Mesenteric fat pad (tissue), 1 donor: ENCODE data around the gene DHRS3. TPM values are rescaled to one million over a fixed set of nuclear protein-coding genes. Genes with fewer than 3 reads are reported as not detected.
"Not testable (repeated sequence)": the region's sequence is repeated elsewhere in the genome, so short reads cannot be mapped to it uniquely, and the experiment has no call there.

Experiments
- DNase-seq: peaks from one replicate; pipeline ENCODE4 v3.0.0-alpha.2; 2020; ENCODE audit warnings: low spot score
- total RNA-seq: library from RNA; stranded (reverse); fragmentation: NEBNext Ultra II Directional; extraction: Animal tissue kit (Norgen Biotek cat#: 25700); gene quantifications from one replicate; pipeline ENCODE4 v1.2.1, GENCODE V29; 2021
- donor health status: DM: yes; HTN: yes; CAD: no.

The DHRS3 gene
- total RNA-seq, 1 donor from 2014 or later = 495 TPM

DNA sequence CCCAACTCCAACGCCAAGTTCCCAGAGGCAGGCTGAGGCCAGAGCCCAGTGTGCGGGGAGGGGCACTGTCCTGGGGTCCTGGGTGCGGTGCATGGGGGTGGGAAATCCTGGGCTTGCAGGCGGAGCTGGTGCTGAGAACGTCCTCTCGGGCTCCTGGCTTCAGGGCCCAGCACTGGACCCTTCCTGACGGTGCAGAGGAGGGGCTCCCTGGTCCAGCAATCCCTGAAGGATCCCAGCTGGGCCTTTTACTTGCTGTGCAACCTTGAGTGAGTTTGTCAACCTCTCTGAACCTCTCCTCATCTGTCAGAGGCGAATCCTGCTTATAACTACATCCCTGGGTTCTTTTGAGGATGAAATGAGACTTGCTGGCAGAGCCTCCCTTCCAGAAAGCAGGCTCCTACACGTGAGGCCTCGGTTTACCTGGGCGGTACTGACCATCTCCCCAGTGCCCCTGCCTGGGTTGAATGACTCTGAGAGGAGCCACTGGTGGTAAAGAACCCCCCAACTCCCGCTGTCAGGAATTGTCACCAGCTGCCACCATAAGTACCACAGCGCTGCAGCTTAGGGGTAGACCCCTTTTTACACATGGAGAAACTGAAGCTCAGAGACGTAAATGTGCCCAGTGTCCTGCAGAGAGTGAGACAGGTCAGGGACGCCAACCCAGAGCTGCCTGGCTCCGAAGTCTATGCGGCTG is 77.3 kb downstream of the DHRS3 start:
- peak; percentile 45 for DNase-seq

- peak; percentile 91 for DNase-seq
Observed at GRCh38 chr1:12539705-12540579, 78.1 kb downstream of the DHRS3 start.

DNA sequence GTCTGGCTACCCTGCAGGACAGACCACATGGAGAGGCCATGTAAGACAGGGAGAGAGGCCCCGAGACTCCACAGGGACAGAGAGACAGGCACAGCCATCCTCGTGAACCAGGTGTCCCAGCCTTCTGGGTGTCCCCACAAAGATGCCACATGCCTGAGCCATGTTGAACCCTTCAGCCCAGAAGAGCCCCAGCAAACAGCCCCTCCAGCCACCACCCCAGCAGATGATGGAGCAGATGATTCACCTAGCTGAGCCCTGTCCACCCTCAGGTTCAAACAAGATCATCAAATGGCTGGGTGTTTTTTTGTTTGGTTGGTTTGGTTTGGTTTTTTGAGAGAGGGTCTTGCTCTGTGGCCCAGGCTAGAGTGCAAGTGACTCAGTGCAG is 78.7 kb downstream of the DHRS3 start:
- peak; percentile 37 for DNase-seq

GRCh38 chr1:12538536-12538935 is 79.5 kb downstream of the DHRS3 start:
- DNase-seq = peak; percentile 22

GRCh38 chr1:12537906-12538461 is 80.0 kb downstream of the DHRS3 start:
- peak; percentile 43 for DNase-seq

GRCh38 chr1:12537294-12537693 is 80.7 kb downstream of the DHRS3 start:
- DNase-seq = no peak

DNA sequence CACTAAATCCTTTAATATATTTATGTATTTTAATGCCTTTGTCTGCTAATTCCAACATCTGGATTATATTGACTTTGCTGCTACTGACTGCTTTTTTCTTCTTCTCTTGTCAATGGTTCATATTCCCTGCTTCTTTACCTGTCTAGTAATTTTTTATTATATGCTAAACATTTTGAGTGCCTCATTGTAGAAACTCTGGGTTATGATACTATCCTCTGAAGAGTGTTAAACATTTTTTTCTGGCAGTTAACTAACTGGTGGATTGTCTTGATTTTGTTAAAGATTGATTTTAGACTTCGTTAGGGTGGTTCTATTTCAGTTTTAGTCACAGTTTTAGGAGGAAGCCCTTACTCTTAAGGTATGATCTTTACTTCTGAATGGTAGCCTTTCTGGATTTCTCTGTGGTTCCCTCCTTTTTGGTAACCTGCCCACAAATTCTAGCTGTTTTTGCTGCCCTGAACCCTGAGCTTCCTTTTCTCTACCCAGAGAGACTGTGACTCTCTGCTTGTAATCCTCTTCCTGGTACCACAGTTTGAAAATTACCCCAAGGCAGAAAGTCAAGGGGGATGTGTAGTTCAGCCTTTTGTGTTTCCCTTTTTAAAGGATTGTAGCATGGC is 81.9 kb downstream of the DHRS3 start:
- DNase-seq = no peak

- peak; percentile 76 for DNase-seq
Observed at GRCh38 chr1:12532405-12533315, 85.3 kb downstream of the DHRS3 start.

DNA sequence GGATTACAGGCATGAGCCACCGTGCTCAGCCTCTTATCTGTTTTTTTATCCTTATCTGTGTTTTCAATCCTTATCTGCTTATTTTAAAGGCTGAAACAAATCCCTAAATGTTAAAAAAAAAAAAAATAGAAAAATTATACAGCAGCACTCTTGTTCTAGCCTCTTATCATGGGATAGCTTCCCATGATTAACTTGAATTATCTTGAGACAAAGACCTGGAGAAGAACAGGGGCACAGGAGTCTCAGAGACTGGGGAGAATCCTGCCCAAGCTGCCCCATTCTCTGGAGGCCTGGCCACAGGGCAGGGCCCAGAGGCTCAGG is 86.9 kb downstream of the DHRS3 start:
- DNase-seq = peak; percentile 2

DNA sequence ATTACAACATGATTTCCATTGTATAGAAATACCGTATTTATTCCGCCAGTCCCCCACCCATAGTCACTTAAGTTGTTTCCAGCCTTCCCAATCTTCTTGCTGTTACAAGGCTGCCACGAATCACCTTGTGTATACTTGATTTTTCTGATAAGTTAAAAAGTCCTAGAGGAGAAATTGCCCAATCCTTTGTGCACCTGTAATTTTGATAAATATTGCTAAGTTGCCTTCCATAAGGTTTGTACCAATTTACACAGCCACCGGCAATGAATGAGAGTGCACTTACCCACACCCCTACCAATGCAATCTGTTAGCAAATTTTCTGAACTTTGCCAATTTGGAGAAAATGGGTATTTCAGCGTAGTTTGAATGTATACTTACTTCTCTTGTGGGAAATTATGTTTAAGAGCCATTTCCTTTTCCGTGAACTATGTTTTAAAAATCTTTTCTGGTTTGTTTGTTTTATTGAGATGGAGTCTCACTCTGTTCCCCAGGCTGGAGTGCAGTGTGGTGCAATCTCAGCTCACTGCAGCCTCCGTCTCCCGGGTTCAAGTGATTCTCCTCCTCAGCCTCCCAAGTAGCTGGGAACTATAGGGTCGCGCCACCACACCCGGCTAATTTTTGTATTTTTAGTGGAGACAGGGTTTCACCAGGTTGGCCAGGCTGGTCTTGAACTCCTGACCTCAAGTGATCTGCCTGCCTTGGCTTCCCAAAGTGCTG is 87.4 kb downstream of the DHRS3 start:
- DNase-seq = peak; percentile 35

GRCh38 chr1:12529640-12530174 is 88.3 kb downstream of the DHRS3 start:
- DNase-seq = peak; percentile 14

DNA sequence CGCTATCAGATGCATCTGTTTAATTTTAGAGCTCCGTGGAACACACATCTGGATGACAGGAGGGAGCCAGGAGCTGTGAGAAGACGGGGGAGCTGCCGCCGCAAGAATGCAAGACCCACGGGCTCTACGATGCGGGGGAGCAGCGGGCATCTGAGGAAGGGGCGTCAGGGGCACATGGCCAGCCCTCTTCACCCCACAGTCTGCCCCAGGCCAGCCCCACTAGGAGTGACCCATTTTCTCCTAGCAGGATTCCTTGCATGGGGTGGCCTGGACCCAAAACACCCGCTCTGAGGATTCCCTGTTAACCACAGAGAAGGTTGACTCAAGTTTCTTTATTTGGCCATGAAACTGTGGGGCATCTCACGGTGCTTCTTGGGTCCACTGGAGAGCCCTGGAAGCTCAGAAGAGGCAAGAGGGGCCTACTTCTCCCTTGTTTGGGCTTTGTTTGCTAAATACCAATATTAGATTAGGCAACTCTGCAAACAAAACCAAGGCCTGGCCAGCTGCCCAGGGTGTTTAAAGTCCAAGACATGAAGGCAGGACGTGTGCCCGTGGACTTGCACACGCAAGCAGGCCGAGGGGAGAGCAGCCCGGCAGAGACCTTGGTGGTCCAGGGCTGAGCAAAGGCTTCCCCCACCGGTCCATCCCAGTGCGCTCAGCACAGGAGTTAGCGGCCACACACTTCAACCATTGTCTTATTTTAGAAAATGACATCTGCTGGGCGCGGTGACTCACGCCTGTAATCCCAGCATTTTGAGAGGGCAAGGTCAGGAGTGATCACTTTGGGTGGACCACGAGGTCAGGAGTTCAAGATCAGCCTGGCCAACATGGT is 89.8 kb downstream of the DHRS3 start:
- DNase-seq = peak; percentile 90

DNA sequence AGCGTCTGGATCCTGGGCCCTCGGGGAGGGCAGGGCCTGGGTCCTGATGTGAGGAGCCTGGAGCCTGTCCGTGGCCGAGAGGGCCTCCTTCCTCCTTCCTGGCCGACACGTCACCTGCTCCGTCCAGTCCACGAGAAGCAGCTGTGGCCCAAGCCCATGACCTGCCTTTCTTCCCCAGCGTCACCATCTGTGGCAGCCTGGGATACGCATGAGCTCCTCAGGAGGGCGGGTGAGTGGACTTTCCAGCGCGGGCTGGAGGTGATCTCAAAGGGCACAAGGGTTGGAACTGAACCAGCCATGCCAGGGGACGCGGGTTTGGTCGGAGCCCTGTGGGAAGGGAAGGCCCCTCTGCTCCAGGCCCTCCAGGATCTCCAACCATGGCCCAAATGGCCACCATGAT is 90.4 kb downstream of the DHRS3 start:
- peak; percentile 79 for DNase-seq

DNA sequence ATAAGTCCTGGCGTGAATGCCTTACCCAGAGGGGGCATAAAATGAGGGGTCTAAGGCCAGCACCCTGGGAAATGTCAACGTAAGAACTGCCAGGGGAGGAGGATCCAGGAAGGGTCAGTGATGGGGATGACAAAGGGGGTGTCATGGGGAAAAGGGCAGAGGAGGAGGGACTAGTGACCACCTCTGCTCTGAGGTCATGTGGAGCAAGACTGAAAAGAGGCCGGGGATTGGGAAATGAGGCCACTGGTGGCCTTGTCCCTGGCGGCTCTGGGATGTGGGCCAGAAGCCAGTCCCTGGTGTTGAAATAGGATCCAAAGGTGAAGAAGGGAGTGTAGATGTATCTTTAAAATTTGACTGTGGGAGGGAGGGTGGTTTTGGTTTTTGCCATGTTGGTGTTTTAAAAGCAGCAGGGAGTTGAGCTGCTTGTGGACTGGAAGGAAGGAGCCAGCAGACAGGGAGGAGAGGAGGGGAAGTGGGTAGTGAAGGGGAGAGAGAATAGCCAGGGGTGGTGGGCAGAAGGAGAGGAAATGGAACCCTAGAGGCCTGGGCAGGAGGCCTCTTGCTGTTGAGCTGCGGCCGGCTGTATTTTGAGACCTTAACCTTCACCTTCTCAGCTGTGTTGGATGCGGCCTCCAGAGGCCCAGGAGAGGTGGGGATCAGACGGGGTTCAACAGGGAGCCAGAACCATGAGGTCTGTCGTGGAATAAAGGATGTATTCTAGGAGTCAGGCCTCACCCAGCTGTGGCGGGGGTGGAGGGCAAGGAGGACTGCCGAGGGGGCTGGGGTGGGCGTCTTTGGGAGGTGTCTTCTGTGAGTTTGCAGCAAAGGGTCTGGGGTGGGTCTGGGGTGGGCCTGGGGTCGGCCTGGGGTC is 92.5 kb downstream of the DHRS3 start:
- peak; percentile 91 for DNase-seq

DNA sequence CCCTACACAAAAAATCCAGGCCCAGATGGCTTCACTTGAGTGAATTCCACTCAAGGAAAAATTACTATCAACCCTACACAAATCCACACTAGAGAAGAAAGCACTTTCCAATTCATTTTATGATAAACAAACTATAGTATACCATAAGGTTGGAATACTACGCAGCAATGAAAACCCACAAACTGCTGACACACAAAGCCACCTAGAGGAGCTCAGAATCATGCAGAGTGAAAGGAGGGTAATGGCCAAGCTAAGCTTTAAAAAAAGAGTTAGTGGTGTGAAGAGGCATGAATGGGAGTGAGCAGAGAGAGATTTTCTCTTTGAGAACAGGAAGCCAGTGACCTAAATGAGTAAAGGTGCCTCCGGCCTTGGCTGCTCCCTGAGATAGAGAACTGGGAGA is 93.7 kb downstream of the DHRS3 start:
- no peak for DNase-seq

- DNase-seq = not testable (repeated sequence)
Observed at GRCh38 chr1:12522780-12523179, 95.2 kb downstream of the DHRS3 start.

- DNase-seq = peak; percentile 22
Observed at GRCh38 chr1:12521096-12521495, 96.9 kb downstream of the DHRS3 start.
